Measurements from ENCODE around the gene FBRSL1.

Gene FBRSL1

DNA sequence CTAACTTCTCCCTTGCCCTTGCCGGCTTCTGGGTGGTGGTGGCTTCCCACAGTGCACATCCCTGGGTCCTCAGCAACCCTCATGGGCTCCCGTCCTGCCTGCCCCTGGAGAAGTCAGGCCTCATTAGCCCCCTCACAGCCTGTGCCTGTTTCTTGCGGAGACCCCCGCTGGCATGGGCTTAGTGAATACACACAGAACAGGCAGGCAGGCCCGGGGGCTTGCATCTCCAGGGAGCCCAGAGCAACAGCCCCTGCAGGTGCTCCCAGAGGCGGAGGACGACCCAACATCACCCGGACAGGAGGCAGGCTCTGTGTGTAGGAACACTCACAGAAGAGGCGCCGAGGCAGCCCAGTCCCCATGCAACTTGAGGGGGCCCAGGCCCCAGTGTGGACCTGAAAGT, 25.1 kb upstream of the FBRSL1 start:
- TF ChIP-seq, protein P1, sequence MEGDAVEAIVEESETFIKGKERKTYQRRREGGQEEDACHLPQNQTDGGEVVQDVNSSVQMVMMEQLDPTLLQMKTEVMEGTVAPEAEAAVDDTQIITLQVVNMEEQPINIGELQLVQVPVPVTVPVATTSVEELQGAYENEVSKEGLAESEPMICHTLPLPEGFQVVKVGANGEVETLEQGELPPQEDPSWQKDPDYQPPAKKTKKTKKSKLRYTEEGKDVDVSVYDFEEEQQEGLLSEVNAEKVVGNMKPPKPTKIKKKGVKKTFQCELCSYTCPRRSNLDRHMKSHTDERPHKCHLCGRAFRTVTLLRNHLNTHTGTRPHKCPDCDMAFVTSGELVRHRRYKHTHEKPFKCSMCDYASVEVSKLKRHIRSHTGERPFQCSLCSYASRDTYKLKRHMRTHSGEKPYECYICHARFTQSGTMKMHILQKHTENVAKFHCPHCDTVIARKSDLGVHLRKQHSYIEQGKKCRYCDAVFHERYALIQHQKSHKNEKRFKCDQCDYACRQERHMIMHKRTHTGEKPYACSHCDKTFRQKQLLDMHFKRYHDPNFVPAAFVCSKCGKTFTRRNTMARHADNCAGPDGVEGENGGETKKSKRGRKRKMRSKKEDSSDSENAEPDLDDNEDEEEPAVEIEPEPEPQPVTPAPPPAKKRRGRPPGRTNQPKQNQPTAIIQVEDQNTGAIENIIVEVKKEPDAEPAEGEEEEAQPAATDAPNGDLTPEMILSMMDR (IDR thresholded peaks at IDR 0.05; ENCODE audit: insufficient read depth, low read length, missing control alignments), result no peak
- ChIA-PET CTCF (no interaction called here), POLR2A (no interaction called here)
- no peak overlapping the region for H3K4me3 ChIP-seq (ENCODE audit: low read depth, low read length)
- no peak for DNase-seq (ENCODE audit: low read depth, low spot score)

DNA sequence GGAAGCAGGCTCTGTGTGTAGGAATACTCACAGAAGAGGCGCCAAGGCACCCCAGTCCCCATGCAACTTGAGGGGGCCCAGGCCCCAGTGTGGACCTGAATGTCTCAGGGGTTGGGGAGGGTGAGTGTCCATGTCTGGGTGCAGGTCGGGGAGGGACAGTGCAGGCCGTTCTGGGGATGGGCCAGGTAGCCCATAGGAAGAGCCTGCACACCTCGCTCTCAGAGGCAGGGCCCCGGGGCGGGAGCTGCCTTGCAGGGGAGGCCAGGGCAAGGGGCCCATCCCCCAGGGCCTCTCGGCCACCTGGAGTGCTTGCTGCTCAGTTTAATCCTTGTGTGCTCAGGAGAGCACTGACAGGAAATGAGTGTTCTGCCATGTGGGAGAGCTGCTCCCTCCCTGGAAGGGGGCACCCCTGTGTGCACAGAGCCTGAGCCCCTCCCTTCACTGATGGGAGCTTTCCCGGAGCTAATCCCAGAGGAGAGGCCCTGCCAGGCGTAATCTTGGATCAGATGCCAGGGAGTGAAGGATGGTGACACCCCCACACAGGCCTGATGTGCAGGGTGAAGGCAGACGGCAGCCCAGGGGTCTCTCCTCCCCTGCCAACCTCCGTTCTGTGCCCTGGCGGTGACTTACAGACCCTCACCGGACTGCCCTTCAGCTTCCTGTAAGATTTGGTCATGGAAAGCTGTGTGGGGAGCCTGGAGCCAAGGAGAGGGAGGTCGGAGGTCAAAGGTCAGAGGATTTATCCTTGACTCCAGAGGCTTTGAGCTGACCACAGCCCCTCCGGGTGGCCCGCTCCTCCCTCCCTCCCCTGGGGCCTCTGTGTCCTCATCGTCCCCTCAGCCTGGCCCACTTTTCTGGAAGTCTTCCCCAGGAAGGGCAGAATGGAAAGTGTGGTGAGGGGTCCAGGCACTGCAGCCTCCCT, 24.4 kb upstream of the FBRSL1 start:
- ChIA-PET CTCF (interaction anchor here (1.0 kb wide), 1 partner anchor 50 kb away, joined by 3 read pairs; no protein-coding TSS in a partner anchor), POLR2A (interaction anchor here (0.5 kb wide), 1 partner anchor 9 kb away, joined by 3 read pairs; no protein-coding TSS in a partner anchor)
- H3K4me3 ChIP-seq (ENCODE audit: low read depth, low read length), result no peak overlapping the region
- TF ChIP-seq, protein P1 (IDR thresholded peaks at IDR 0.05; ENCODE audit: insufficient read depth, low read length, missing control alignments), result no peak
- DNase-seq (ENCODE audit: low read depth, low spot score), result no peak

DNA sequence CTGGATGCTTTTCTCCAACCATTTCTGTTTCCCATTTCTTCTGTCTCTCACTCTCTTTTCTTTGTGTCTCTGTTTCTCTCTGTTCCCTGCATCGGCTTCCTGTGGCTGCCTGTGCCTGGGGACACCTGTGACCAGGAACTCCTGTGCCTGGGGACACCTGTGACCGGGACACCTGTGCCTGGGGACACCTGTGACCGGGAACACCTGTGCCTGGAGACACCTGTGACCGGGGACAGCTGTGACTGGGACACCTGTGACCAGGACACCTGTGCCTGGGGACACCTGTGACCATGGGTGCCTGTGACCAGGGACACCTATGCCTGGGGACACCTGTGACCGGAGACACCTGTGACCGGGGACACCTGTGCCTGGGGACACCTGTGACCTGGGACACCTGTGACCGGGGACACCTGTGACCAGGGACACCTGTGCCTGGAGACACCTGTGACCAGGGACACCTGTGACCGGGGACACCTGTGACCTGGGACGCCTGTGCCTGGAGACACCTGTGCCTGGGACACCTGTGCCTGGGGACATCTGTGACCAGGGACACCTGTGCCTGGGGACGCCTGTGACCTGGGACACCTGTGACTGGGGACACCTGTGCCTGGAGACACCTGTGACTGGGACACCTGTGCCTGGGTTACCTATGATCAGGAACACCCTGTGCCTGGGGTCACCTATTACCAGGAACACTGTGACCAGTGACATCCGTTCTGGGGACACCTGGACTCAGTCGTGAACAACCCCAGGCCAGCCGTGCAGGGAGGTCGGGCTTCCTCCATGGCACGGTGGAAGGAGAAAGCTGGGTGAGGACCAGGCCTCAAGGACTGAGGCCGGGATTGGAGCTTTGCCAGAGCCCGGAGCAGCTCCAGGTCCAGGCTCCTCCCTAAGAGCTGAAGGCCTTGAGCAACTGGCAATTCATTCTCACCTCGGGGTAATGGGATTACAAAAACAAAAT, 23.4 kb upstream of the FBRSL1 start:
- POLR2A ChIA-PET, result no interaction called here
- CTCF ChIA-PET, result no interaction called here
- no peak for DNase-seq (ENCODE audit: low read depth, low spot score)
- TF ChIP-seq, protein P1 (IDR thresholded peaks at IDR 0.05; ENCODE audit: insufficient read depth, low read length, missing control alignments), result no peak
- H3K4me3 ChIP-seq (ENCODE audit: low read depth, low read length), result no peak overlapping the region

DNA sequence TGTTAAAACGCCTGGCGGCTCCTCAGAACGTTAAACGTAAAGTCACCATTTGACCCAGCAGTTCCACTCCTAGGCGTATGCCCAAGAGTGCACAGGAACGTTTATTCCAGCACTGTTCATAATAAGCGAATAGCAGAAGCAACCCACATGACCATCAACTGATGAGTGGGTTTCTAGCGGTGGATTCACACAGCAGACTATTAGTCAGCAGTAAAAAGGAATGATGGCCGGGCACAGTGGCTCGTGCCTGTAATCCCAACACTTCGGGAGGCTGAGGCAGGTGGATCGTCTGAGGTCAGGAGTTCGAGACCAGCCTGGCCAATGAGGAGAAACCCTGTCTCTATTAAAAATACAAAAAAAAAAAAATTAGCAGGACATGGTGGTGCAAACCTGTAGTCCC, 22.4 kb upstream of the FBRSL1 start:
- TF ChIP-seq, protein P1 (IDR thresholded peaks at IDR 0.05; ENCODE audit: insufficient read depth, low read length, missing control alignments), result no peak
- CTCF ChIA-PET, result no interaction called here
- H3K4me3 ChIP-seq (ENCODE audit: low read depth, low read length), result no peak overlapping the region
- POLR2A ChIA-PET, result no interaction called here
- DNase-seq (ENCODE audit: low read depth, low spot score), result no peak

DNA sequence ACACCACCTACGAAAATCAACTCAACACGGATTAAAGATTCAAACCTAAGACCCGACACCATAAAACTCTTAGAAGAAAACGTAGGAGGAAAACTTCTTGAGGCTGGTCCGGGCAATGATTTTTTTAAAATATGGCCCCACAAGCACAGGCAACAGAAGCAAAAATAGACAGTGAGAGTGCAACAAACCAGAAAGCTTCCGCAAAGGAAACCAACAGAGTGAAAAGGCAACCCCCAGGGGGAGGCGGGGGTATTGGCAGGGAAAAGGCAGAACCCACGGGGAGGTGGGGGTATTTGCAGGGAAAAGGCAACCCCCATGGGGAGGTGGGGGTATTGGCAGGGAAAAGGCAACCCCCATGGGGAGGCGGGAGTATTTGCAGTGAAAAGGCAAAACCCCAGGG, 20.5 kb upstream of the FBRSL1 start:
- CTCF ChIA-PET, result no interaction called here
- POLR2A ChIA-PET, result no interaction called here
- no peak overlapping the region for H3K4me3 ChIP-seq (ENCODE audit: low read depth, low read length)
- TF ChIP-seq, protein P1 (IDR thresholded peaks at IDR 0.05; ENCODE audit: insufficient read depth, low read length, missing control alignments), result no peak
- DNase-seq (ENCODE audit: low read depth, low spot score), result no peak

DNA sequence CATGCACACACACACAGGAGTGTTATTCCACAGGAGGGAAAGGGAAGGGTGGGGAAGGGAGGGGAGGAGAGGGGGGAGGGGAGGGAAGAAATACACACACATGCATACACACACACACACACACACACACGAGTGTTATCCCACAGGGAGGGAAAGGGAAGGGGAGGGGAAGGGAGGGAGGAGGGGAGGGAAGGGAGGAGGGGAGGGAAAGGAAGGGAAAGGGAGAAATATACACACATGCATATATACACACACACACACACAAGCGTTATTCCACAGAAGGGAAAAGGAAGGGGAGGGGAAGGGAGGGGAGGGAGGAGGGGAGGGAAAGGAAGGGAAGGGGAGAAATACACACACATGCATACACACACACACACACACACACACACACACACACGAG, 19.6 kb upstream of the FBRSL1 start:
- H3K4me3 ChIP-seq (ENCODE audit: low read depth, low read length), result no peak overlapping the region
- CTCF ChIA-PET, result no interaction called here
- TF ChIP-seq, protein P1 (IDR thresholded peaks at IDR 0.05; ENCODE audit: insufficient read depth, low read length, missing control alignments), result no peak
- DNase-seq (ENCODE audit: low read depth, low spot score), result no peak
- POLR2A ChIA-PET, result no interaction called here

Data from AG04449 (cell line).